AG04449 (cell line): ENCODE measurements around the gene PRKCZ.

Experiments
- CTCF ChIA-PET: fragments of 350-600 bp; formaldehyde crosslinking; extraction: SDS; loops from one replicate; lab custom pipeline; 2021; ENCODE audit warnings: antibody characterized with exemption; lab: Yijun Ruan, JAX
- POLR2A ChIA-PET: fragments of 400-600, 350-600 bp; formaldehyde crosslinking; extraction: SDS; loops from one replicate; lab custom pipeline; 2020; ENCODE audit warnings: antibody characterized with exemption, inconsistent platforms; lab: Yijun Ruan, JAX
- DNase-seq: peaks from one replicate; pipeline ENCODE4 v3.0.0-alpha.2; 2010; ENCODE audit warnings: low read depth, low spot score
- H3K4me3 ChIP-seq: 2 replicates; pipeline ENCODE4 v1.5.1; 2011; ENCODE audit warnings: low read depth, mild to moderate bottlenecking, control low read depth, low read length
- CTCF ChIP-seq: IDR thresholded peaks from one replicate; pipeline ENCODE4 v1.5.1; 2011; ENCODE audit warnings: mild to moderate bottlenecking, moderate library complexity, low read length, control low read depth, inconsistent platforms; ENCODE audit not compliant: insufficient read depth; ENCODE audit errors: missing control alignments

Gene PRKCZ

GRCh38 chr1:2194898-2195673, 144.9 kb downstream of the PRKCZ start:
- ChIA-PET CTCF (interaction anchor here (0.7 to 26.3 kb wide), 38 partner anchors 10 to 1229 kb away, joined by 3 to 891 read pairs (median 6); partner anchors contain the start of genes MORN1, PEX10, RER1 and SKI), POLR2A (interaction anchor here (0.7 to 1.5 kb wide), 10 partner anchors 10 to 213 kb away, joined by 3 to 9 read pairs (median 4); partner anchors contain the start of genes MORN1 and RER1)
- H3K4me3 ChIP-seq: peak overlapping the region; percentile 66
- DNase-seq: no peak
- TF ChIP-seq CTCF: peak; percentile 92

- DNase-seq: no peak
- CTCF ChIA-PET: interaction anchor here (0.9 to 26.3 kb wide), 18 partner anchors 10 to 352 kb away, joined by 3 to 891 read pairs (median 8); partner anchors contain the start of genes MORN1, PEX10, RER1 and SKI
These were observed 145.6 kb downstream of the PRKCZ start for GRCh38 chr1:2195785-2196184.

GRCh38 chr1:2196901-2197638, 146.9 kb downstream of the PRKCZ start:
- POLR2A ChIA-PET: interaction anchor here (0.5 to 2.5 kb wide), 3 partner anchors 32 to 184 kb away, joined by 3 to 9 read pairs (median 4); no protein-coding TSS in a partner anchor

More at GRCh38 chr1:2195785-2196184, 145.6 kb downstream of the PRKCZ start:
- POLR2A ChIA-PET: interaction anchor here (0.8 to 1.5 kb wide), 5 partner anchors 9 to 186 kb away, joined by 4 to 9 read pairs (median 6); no protein-coding TSS in a partner anchor
- TF ChIP-seq CTCF: no peak
- no peak overlapping the region for H3K4me3 ChIP-seq

GRCh38 chr1:2197707-2198165, 147.5 kb downstream of the PRKCZ start:
- H3K4me3 ChIP-seq: no peak overlapping the region
- ChIA-PET POLR2A (interaction anchor here (2.5 kb wide), 1 partner anchor 32 kb away, joined by 9 read pairs; no protein-coding TSS in a partner anchor), CTCF (interaction anchor here (5.2 to 26.3 kb wide), 2 partner anchors 117 to 187 kb away, joined by 43 to 891 read pairs; partner anchors contain the start of genes MORN1 and RER1)
- no peak for TF ChIP-seq CTCF
- no peak for DNase-seq

More at GRCh38 chr1:2196901-2197638, 146.9 kb downstream of the PRKCZ start:
- no peak for DNase-seq
- H3K4me3 ChIP-seq: no peak overlapping the region
- CTCF ChIA-PET: interaction anchor here (2.3 to 26.3 kb wide), 5 partner anchors 8 to 187 kb away, joined by 19 to 891 read pairs (median 41); partner anchors contain the start of genes MORN1, RER1 and SKI
- no peak for TF ChIP-seq CTCF

GRCh38 chr1:2198571-2198970, 148.4 kb downstream of the PRKCZ start:
- no peak for TF ChIP-seq CTCF

More at GRCh38 chr1:2198571-2198970, 148.4 kb downstream of the PRKCZ start:
- ChIA-PET CTCF (interaction anchor here (0.9 to 26.3 kb wide), 5 partner anchors 24 to 207 kb away, joined by 3 to 891 read pairs (median 4); partner anchors contain the start of genes MORN1 and RER1), POLR2A (interaction anchor here (1.0 to 2.5 kb wide), 9 partner anchors 9 to 193 kb away, joined by 3 to 9 read pairs (median 5); partner anchors contain the start of genes MORN1 and RER1)
- DNase-seq: no peak
- H3K4me3 ChIP-seq: no peak overlapping the region
